AML-193 (cell line): ENCODE results near the gene NIT2.
A peak's percentile ranks its signal among the peaks of the same experiment; 100 is the strongest.
"Not testable (repeated sequence)": the region's sequence is repeated elsewhere in the genome, so short reads cannot be mapped to it uniquely, and the experiment has no call there.

Source experiments
- DNase-seq, 2 experiments: peaks; one replicate each; lab custom pipeline; 2025; lab: John Stamatoyannopoulos, UW

Gene NIT2, protein sequence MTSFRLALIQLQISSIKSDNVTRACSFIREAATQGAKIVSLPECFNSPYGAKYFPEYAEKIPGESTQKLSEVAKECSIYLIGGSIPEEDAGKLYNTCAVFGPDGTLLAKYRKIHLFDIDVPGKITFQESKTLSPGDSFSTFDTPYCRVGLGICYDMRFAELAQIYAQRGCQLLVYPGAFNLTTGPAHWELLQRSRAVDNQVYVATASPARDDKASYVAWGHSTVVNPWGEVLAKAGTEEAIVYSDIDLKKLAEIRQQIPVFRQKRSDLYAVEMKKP

GRCh38 chr3:100334488-100335351 is at the start of gene NIT2:
NIT2 (plus strand) TSS chr3:100334757; CDS start chr3:100334792, 35 bp downstream.
- peak; percentile 96 for DNase-seq

DNA sequence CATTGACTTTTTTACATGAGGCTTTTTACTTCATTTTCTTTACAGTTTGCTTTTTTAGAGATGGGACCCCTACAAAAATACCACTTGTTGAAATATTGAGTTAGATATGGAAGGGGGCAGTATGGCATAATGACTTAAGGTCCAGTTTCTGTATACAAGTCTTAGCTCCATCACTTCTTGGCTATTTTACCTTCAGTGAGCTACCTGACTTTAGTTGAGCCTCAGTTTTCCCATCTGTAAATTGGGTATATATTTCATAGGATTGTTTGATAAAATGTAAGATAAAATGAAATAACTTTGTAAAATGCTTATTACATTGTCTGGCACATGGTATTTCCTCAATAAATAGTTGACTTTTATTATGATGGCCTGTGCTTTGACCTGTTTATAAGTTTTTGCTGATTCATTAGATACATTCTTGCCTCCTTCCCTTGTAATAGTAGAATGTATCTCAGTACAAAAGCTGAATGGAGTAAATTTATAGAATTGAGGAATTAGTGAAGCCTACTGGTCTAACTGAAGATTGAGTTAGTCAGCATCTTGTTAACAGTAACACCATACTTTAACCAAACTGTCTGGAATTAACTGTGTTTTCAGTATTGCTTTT is 46.2 kb upstream of the NIT2 start:
- DNase-seq = no peak

DNA sequence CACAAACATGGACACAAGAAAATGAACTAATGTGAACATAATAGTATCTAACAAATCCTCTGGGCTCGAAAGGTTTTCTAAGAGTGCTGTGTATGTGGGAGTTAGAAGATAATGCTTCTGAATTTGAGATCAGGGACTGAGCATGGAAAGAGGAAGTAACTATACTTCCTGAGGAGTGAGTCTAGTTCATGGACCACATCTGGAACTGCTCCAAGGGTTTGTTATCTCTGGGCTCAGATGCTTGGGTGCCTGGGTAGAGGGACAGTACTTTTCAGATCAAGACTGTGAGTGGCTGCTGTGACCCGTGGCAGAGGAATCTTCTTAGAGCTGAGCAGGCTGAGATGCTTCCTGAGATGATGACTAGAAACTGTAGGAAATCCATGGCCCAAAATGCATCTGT is 45.2 kb upstream of the NIT2 start:
- peak; percentile 89 to 90 for DNase-seq

DNA sequence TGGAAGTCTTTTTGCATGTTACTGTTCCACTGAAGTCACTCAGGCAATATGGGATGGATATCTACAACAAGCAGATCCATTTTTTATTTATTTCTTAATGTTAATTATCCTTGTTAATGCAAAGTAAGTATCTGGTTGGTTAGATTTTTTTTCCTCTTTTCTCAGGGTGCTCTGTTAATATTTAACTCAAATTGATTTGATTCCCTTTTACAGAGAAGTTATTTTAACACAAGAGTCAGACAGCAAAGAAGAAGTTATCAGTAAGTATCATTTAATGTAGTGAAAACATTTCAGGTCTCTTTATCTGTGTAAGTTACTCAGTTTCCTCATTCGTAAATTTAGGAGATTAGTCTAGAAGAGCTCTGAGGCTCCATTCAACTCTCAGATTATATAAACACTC is 39.5 kb upstream of the NIT2 start:
- DNase-seq = no peak

- no peak for DNase-seq
Observed at GRCh38 chr3:100297784-100298183, 36.8 kb upstream of the NIT2 start.

- no peak for DNase-seq
Observed at GRCh38 chr3:100299016-100299415, 35.5 kb upstream of the NIT2 start.

GRCh38 chr3:100306695-100307094 is 27.9 kb upstream of the NIT2 start:
- DNase-seq = no peak

DNA sequence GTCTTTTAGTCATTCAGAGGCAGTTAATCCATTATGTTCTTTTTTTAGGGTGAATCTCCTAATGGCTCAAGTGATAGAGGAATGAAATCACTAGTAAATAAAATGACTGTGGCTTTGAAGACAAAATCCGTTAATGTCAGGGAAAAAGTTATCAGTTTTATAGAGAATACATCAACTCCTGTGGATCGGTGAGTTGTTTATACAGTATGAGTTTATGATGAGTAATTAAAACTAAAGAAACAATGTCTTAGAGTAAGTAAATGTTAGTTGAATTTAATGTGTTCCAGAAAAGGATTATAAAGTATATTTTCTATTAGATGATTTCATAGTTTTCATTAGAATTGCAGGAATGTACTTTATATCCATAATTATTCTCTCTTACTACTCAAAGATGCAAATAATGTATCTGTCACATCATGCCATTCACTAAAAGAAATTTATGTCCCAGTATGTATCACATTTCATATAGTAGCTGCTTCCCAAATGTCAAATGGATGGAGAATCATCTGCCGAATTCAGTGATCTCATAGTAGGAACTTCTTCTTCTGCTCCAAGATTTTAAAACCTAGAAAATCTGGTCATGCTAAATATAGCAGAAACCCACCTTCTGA is 24.1 kb upstream of the NIT2 start:
- no peak for DNase-seq

DNA sequence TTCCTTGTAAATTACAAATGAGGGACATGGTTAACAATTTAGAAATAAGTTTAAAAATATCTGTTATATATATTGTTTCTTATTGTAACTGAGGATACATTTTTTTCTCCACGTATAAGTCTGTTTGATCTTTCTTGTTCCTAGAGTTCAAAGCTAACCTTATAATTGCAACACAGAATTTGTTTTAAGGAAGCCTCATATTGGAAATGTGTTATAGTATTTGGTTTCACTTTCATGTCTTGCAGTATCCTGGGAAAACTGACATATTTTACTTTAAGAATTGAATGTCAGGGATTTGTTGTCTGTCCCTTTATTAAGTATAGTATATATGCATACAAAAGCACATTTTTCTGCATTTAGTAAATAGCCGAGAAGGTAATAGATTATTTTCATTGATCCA is 23.5 kb upstream of the NIT2 start:
- DNase-seq = no peak

- peak; percentile 50 to 68 for DNase-seq
Observed at GRCh38 chr3:100316641-100317069, 17.9 kb upstream of the NIT2 start.

DNA sequence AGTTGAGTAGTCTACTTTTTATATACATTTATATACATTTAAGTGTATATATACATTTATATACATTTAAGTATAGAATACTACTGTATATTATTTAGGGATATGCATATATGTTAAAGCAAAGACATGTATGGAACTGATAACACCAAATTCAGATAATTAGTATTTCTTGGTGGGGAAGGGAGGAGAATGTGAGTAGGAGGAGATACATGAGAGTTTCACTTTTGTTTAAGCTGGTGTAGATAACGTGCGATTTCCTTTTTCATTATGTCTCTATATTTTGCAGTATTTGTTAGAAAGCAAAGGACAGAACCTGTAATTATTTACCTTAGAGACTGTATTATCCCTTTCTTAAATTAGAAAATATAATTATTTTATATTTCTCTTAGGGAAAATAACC is 16.6 kb upstream of the NIT2 start:
- DNase-seq = no peak

GRCh38 chr3:100319951-100320350 is 14.6 kb upstream of the NIT2 start:
- no peak for DNase-seq

- DNase-seq = no peak
Observed at GRCh38 chr3:100324044-100324443, 10.5 kb upstream of the NIT2 start.

GRCh38 chr3:100325827-100326226 is 8.7 kb upstream of the NIT2 start:
- DNase-seq = no peak

- not testable (repeated sequence) for DNase-seq
Observed at GRCh38 chr3:100327377-100327776, 7.2 kb upstream of the NIT2 start.

- DNase-seq = no peak
Observed at GRCh38 chr3:100329800-100330489, 4.6 kb upstream of the NIT2 start.

GRCh38 chr3:100330651-100331050 is 3.9 kb upstream of the NIT2 start:
- no peak for DNase-seq

DNA sequence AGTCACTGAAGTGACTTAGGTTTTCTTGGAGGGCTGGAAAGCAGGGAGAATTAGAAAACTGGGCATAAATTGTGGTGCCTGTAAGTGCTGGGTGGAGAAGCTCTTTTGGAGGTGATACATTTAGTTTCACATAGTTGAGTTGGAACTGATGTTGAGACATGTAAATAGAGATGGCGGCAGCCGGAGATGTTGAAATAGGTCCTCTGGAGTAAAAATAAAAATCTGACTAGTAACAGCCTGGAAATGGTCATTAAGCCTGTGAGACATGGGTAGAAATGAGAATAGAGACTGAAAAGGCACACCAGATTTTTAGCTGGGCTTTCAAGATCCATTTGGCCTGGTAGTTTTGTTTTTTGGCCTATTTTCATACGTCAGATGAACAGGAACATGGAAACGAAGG is 2.9 kb upstream of the NIT2 start:
- no peak for DNase-seq

DNA sequence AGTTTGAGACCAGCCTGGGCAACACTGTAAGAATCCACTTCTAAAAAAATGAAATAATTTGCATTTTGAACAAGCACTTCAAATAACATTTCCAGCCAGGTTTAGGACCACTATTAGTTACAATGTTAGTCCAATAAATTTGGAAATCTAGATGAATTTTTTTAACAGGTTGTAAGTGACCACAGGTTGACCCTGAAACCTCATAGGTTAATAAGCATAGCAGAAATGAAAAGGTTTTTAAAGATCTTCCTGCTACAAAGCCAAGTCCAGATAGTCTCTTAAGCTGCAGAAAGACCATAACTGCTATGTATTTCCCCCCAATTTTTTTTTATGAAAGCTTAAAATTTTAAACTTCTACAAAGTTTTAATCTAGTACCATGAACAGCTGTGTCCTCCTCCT is 1.5 kb upstream of the NIT2 start:
- peak in 1 of 2 experiments; percentile 41 for DNase-seq

- DNase-seq = no peak
Observed at GRCh38 chr3:100333970-100334487, 528 bp upstream of the NIT2 start.

DNA sequence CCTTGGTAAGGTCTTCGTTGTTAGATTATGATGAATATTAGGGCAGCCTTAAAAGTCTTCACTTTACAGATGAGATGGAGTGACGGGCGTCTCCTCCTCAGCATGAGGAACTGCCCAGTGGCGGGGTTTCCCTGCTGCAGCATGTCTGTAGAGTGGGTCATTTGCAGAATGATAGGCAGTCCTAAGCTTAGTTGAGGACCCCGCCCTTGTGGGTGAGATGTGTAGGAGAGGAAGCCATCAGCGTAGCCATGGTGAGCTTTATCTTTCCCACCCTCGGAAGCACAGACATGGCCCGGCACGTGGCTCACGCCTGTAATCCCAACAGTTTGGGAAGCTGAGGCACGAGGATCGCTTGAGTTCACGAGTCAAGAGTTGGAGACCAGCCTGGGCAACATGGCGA is 877 bp downstream of the NIT2 start:
- DNase-seq = peak; percentile 44 to 50

DNA sequence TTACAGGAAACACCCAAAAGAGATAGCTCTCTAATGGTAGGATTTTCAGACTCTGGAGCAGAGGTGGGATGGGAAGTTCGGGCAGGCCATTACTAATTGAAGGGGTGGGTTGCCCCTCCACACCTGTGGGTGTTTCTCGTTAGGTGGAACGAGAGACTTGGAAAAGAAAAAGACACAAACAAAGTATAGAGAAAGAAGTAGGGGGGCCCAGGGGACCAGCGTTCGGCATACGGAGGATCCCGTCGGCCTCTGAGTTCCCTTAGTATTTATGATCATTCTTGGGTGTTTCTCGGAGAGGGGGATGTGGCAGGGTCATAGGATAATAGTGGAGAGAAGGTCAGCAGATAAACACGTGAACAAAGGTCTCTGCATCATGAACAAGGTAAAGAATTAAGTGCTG is 1.7 kb downstream of the NIT2 start:
- DNase-seq = not testable (repeated sequence)
